Stimulated activated CD4-positive, alpha-beta T cell treated with anti-CD3 and anti-CD28 coated beads, Interleukin-4, amount 100 ng/mL, for 1 hour (primary cell): ENCODE measurements around the gene TMEM87B.
"Not testable (repeated sequence)": the region's sequence is repeated elsewhere in the genome, so short reads cannot be mapped to it uniquely, and the experiment has no call there.

Source experiments
- DNase-seq: peaks from one replicate; pipeline ENCODE4 v3.0.0-alpha.2; 2020

TMEM87B gene

DNA sequence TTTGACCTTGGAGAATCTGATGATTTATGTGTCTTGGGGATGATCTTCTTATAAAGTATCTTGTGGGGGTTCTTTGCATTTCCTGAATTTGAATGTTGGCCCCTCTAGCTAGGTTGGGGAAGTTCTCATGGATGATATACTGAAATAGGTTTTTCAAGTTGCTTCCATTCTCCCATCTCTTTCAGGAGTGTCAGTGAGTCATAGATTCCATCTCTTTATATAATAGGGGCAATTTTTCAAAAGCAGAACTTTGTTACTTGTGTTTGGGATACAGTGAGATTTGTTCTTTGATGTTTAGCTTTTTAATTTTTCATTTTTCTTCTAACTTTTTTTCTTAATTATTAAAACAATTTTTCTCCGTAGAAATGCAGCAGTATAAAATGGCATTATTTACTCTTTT, 19.4 kb downstream of the TMEM87B start:
- DNase-seq: no peak

- DNase-seq: no peak
Measured at GRCh38 chr2:112075490-112076260, 20.6 kb downstream of the TMEM87B start.

- DNase-seq: no peak
Measured at GRCh38 chr2:112077814-112078213, 22.7 kb downstream of the TMEM87B start.

- DNase-seq: no peak
Measured at GRCh38 chr2:112081262-112081661, 26.2 kb downstream of the TMEM87B start.

DNA sequence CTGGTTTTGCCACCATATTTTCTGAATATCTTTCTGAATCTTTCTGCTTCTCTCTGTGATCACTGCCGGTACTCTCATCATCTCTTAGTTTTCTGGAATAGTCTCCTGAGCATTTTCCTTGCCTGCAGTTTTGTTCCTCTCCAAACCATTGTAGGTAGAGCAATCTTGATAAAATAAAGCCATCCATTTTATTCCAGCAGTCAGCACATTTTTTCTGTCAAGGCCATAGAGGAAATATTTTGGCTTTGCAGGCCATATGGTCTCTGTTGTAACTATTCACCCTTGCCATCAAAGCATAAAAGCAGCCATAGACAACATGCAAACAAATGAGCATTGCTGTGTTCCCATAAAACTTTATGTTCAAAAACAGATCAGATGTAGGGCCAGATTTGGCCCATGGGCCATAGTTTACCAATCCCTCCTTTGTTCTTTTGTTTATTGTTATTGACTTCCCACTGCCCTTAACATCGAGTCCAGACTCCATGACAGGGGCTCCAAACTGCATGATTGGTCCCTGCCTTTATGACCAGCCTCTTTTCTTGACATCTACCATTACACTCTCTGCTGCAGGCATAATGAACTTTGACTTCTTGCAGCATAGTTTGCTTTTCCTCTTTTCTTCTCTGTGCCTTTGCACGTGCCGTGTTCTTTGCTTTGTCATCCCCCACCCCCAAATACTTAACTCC, 29.8 kb downstream of the TMEM87B start:
- DNase-seq: no peak

DNA sequence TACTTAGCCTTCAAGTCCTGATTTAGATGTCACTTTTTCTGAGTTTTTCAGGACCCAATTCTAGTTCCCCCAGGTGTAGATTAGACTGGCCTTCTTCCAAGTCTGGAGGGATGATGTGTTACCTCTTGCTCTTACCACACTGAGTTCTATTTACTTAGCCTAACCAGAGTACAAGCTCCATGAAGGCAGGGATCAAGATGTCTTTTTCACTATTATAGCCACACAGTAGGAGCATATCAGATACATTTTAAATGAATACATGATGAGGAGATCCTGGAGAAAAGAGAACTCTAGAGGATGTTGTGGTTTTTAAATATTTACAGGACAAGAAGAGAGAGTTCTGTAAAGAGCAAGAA, 30.3 kb downstream of the TMEM87B start:
- no peak for DNase-seq

- DNase-seq: no peak
Measured at GRCh38 chr2:112085916-112086669, 31.0 kb downstream of the TMEM87B start.

DNA sequence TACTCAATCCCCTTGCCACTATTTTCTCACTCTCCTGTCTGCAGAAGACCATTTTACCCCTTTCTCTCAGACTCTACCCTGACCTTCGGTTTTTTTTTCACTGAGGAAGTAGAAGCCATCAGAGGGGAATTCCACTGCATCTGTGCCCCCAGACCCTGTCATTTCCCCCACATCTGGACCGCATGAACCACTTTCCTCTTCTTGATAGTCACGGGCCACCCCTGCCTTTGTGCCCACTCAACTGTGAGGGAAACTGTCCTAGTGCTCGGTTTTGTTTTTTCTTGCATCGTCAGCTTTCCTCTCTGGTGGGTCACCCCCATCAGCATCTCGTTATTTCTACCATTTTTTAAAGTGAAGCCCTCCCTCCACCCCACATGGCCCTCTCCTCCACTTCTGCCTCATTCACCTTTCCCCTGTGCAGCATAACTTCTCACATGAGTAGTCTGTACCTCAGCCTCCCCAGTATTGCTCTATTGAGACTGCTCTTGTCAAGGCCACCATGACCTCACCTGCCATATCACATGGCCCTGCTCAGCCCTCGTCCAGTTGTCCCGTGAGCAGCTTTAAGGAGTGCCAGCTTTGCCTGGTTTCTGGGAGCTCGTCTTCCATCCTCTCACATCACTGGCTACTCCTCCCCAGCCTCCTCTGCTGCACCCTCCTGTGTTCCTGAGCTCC, 32.4 kb downstream of the TMEM87B start:
- no peak for DNase-seq

- no peak for DNase-seq
Measured at GRCh38 chr2:112089375-112089774, 34.3 kb downstream of the TMEM87B start.

GRCh38 chr2:112092286-112093041, 37.4 kb downstream of the TMEM87B start:
- no peak for DNase-seq

DNA sequence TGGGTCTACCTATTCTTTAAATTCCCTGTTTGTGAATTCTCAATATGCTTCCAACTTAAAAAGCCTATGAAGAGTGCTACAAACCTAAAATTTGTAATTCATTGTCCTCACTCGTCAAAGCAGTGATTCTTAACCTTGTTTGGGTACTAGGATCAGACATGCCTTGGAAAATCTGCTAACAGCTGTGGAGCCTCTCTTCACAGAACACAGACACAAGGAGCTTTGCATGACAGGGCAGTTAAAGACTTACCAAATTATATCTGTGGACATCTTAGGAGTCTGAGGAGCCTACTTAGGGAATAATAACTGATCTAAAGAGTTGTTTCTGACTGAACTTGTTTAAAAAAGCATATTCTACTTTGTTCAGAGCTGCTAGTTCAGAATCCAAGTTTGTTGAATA, 38.1 kb downstream of the TMEM87B start:
- no peak for DNase-seq

GRCh38 chr2:112095681-112096080, 40.6 kb downstream of the TMEM87B start:
- DNase-seq: no peak

DNA sequence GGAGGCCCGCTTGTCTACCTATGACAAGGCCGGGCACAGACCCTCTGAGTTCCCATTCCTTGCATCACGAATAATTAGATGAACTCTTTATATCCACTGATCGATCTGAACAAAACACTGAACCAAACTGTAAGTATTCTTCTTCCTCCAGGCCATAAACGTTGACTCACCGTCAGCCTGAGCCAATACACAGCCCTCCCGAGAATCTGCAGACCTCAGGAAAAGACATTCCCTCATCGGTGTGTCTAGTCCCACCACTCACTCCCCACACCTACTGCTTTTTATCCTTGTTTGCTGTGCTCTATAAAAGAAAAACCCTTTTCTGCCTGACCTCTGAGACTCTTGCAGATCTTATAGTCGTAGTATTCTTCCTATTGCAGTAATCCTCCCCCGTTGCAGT, 41.0 kb downstream of the TMEM87B start:
- no peak for DNase-seq

DNA sequence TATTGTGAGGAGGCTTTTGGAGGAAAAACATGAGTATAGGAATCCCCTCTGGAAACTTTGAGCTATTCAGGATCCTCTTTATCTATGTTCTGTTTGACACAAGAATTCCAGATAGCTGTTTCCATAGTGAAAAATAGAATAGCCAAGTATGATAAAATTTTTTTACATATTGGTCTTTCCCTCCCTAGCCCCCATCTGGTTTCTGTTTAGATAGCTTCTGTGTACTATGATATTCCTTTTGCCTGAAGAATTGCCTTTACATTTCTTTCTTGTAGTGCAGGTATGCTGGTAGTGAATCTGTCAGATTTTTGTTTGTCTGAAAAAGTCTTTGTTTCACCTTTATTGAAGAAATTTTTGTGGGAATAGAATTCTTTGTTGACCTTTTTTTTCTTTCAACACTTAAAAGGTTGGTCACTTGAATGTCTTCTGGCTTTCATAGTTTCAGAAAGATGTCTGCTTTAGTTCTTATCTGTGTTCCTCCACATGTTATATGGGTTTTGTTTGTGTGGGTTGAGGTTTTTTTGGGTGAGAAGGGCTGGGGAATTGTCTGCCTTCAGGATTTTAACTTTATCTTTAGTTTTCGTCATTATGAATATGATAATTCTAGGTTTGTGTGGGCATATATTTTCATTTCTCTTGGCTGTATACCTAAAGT, 53.2 kb downstream of the TMEM87B start:
- DNase-seq: no peak

DNA sequence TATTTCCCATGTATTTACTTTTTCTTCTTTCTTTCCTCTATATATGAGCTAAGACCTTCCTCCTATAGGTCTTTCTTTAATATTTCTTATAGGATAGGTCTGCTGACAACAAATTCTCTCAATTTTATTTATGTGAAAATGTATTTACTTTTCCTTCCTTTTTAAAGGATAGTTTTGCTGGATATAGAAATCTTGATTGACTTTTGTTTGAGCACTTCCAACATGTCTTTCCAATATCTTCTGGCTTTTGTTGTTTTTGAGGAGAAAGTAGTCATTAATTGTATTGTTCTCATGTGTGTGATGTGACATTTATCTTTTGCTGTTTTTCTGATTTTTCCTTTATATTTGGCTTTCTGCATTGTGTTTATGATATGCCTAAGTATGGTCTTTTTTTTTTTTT, 54.2 kb downstream of the TMEM87B start:
- no peak for DNase-seq

- no peak for DNase-seq
Measured at GRCh38 chr2:112110966-112111365, 55.9 kb downstream of the TMEM87B start.

DNA sequence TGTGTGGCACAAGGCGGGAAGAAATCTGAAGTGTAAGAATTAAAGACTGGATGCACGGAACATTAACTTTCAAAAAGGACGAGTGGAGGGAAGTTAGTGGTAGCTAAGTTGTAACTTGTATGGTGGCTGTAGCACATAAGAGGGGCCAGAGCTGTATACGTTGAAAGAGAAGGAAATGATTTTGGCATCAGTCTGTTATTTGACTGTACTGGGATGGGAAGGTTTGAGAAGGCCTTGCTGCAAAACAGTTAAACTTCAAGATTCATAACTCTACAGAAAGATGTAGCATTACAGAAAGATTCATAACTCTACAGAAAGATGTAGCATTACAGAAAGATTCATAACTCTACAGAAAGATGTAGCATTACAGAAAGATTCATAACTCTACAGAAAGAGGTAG, 58.3 kb downstream of the TMEM87B start:
- not testable (repeated sequence) for DNase-seq

- no peak for DNase-seq
Measured at GRCh38 chr2:112118148-112118547, 63.1 kb downstream of the TMEM87B start.

- peak; percentile 13 for DNase-seq
Measured at GRCh38 chr2:112121682-112122254, 66.7 kb downstream of the TMEM87B start.

DNA sequence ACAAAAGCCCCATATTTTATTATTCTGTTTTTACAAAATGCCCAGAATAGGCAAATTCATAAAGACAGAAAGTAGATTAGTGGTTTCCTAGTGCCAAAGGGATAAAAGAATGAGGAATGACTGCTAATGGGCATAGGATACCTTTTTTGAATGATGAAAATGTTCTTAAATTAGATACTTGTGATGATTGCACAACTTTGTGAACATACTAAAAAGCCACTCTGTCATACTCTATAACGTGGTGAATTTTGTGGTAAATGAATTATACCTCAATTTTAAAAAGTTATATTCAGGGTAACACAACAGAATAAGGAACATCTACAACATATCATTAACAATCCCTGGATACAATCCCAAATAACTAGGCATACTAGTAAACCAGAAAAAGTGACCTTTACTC, 74.0 kb downstream of the TMEM87B start:
- DNase-seq: no peak

DNA sequence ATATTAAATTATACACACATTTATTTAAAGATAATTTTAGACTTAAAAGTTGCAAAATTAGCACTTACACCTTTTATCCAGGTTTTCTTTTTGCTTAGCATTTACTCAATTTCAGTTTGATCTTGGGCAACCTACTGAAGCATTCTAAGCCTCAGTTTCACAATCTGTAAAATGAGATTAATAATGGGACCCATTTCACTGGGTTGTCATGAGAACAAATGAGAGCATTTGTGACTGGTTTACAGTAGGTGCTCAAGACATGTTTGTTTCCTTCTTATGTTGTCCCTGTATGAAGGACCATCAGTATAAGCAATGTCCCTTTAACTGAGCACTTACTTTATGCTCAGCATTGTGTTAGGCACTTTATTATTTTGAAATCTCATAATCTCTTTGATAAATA, 78.3 kb downstream of the TMEM87B start:
- DNase-seq: no peak

DNA sequence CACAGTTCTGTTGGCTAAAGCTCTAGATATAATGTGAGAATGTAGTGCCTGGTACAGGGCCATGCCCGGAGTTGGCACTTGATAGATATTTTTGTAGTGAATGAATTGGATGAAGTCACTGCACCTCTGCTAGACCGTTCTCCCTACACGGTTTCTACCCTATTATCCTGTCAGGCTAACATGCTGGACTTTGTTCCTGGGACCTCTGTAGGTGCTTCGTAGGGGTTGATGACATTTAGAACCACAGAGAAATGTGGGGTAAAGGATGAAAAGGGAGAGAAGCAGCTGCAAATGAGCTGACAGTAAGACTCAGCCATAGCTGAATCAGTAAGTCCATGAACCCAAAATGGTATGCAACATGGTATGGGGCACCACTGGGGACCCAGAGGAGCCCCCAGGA, 79.1 kb downstream of the TMEM87B start:
- DNase-seq: no peak
